ENCODE measurements around the gene ADD1.

ADD1 gene

DNA sequence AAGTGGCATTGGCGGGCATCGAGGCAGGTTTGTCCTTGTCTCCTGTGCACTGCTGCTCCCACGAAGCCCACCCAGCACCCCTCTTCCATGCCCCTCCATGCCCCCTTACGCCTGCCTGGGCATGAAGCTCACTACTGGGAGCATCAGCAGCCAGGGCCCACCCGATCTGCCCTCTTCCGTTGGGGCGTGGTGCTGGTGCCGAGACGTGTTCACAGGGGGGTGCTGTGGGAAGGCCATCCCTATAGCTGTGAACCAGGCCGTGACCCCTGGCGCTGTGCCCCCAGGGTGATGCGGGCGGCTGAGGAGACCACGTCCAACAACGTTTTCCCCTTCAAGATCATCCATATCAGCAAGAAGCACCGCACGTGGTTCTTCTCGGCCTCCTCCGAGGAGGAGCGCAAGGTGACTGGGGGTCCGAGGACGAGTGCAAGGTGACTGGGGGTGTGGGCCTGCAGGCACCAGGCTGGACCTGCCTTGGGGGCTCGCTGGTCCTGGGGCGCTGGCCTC is 19.3 kb upstream of the ADD1 start:
- TF ChIP-seq, protein P1, sequence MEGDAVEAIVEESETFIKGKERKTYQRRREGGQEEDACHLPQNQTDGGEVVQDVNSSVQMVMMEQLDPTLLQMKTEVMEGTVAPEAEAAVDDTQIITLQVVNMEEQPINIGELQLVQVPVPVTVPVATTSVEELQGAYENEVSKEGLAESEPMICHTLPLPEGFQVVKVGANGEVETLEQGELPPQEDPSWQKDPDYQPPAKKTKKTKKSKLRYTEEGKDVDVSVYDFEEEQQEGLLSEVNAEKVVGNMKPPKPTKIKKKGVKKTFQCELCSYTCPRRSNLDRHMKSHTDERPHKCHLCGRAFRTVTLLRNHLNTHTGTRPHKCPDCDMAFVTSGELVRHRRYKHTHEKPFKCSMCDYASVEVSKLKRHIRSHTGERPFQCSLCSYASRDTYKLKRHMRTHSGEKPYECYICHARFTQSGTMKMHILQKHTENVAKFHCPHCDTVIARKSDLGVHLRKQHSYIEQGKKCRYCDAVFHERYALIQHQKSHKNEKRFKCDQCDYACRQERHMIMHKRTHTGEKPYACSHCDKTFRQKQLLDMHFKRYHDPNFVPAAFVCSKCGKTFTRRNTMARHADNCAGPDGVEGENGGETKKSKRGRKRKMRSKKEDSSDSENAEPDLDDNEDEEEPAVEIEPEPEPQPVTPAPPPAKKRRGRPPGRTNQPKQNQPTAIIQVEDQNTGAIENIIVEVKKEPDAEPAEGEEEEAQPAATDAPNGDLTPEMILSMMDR (conservative IDR thresholded peaks at IDR 0.05; ENCODE audit: low read depth, low read length) = no peak
- DNase-seq (ENCODE audit: low read depth) = no peak
- no peak overlapping the region for H3K4me3 ChIP-seq (ENCODE audit: low read depth, low read length)

DNA sequence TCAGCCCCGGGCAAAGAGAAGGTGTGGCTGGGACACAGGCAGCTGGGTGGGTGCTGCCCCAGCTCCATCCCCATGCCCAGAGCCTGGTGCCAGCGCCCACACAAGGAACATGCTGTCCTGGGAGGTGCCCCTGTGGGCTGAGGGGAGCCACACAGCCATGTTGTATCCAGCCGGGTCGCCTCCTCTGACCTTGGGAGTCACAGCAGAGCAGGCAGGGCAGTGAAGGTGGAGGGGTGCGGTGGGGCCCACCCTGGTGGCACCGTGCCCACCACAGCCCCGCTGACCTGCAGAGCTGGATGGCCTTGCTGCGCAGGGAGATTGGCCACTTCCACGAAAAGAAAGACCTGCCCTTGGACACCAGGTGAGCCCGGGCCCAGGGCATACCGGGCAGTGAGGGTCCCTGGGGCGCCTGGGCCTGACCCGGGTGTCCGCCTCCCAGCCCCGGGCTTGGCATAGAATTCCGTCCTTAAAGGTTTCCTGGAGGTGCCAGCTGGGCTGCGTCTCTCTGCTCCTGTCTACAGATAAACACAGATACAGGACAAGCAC is 18.7 kb upstream of the ADD1 start:
- DNase-seq (ENCODE audit: low read depth) = no peak
- H3K4me3 ChIP-seq (ENCODE audit: low read depth, low read length) = no peak overlapping the region
- TF ChIP-seq, protein P1 (conservative IDR thresholded peaks at IDR 0.05; ENCODE audit: low read depth, low read length) = no peak

DNA sequence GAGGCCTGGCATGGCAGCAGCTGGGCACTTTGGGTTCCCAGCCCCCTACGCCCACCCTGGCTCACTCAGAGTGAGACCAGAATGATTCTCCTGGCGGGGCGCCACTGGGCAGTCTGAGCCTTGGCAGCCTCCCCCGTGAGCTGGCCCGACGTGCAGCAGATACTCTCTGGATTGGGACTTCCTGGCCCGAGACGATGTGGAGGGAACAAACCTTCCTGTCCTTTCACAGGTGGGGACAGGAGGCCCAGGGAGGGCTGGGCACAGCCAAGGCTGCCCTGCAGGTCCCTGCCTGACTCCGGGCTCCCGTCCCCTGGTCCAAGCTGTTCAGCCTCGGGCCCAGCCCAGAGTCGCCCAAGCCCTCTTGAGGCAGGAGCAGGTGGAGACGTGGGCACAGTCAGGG is 17.9 kb upstream of the ADD1 start:
- DNase-seq (ENCODE audit: low read depth) = no peak
- no peak overlapping the region for H3K4me3 ChIP-seq (ENCODE audit: low read depth, low read length)
- TF ChIP-seq, protein P1 (conservative IDR thresholded peaks at IDR 0.05; ENCODE audit: low read depth, low read length) = no peak

DNA sequence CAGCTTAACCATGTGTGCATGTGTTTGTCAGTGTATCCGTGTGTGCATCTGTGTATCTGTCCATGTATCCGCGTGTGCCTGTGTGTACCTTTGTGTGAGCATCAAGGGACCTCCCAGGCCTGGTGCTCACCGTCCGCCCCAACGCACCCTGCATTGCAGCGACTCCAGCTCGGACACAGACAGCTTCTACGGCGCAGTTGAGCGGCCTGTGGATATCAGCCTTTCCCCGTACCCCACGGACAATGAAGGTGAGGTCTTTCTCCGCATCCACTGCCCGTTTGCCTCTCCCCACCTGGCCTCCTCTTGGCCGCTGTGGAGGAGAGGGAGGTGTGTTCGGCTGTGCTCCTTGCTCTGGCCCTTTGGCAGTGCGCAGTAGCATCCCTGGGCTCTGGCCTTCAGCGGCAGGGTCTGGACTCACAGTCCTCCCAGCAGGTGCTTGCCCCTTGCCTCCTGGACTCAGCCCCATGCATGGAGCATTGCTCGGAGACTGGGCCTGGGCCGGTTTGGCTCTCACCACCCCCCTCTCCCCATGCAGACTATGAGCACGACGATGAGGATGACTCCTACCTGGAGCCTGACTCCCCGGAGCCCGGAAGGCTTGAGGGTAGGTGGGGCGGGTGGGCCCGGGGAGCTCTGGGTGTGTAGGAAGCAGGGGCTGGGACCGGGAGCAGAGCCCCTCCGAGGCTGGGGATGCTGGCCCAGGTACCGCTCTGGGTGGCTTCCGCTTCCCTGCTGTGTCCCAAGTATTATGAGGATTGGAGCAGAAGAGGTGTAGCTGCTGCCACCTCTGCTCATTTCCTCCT is 16.4 kb upstream of the ADD1 start:
- no peak for DNase-seq (ENCODE audit: low read depth)
- H3K4me3 ChIP-seq (ENCODE audit: low read depth, low read length) = no peak overlapping the region
- TF ChIP-seq, protein P1 (conservative IDR thresholded peaks at IDR 0.05; ENCODE audit: low read depth, low read length) = no peak

DNA sequence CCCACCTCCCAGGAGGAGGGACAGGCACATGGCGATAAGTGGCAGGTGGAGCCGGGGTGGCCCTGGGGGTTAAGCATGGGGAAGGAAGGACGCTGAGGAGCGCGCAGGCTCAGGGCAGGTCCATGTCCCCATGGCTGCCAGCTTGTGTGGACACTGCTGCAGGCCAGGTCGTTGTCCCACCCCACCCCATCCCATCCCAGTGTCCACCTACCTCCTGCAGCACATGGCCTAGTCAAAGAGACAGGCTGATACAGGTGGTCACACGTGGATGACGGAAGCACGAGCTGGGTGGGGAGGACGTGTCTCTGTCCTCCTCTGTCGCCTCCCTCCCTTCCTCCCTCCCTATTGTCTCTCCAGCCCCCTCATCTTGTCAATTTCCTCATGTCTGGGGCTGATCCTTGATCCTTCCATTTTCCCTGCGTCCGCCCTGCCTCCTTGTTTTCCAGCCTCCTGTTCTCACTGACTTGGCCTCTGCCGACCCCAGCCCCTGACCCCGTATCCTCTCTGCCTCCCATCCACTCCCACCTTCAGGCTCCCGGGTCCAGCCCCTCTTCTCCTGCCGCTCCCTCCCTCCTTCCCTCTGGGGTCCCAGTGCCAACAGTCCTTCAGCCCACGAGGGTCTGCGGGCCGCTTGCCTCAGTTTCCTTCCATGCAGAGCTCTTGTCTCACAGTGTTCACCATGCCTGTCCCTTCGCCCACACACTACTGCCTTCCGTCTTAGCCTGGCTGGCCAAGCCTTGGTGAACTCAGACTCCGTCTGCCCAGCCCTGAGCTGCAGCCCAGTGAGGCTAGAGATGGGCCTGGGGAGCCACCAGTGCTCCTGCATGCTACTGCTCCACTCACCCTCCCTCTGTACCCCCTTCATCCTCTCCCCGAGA is 15.5 kb upstream of the ADD1 start:
- no peak overlapping the region for H3K4me3 ChIP-seq (ENCODE audit: low read depth, low read length)
- TF ChIP-seq, protein P1 (conservative IDR thresholded peaks at IDR 0.05; ENCODE audit: low read depth, low read length) = no peak
- no peak for DNase-seq (ENCODE audit: low read depth)

DNA sequence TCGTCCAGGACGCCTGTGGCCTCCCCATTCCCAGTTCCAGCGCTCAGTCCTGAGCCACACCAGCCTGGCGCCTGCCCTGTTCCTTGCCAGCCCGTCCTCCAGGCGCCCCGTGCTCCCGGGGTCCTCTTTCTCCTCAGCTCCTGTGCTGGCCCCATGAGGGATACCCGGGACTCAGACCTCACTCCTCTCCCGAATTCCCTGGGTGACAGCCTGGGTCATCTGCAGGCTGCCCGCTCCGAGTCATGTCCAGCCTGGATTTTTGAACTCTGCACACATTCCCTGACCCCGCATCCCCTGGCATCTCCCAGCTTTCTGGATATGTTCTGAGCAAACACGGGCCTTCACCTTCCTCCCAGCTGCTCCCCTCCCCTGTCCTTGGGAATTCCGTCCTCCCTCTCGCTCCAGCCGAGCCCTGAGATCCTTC is 14.9 kb upstream of the ADD1 start:
- TF ChIP-seq, protein P1 (conservative IDR thresholded peaks at IDR 0.05; ENCODE audit: low read depth, low read length) = no peak
- H3K4me3 ChIP-seq (ENCODE audit: low read depth, low read length) = no peak overlapping the region
- DNase-seq (ENCODE audit: low read depth) = no peak
